ENCODE data around the gene EMC10.

EMC10 gene

DNA sequence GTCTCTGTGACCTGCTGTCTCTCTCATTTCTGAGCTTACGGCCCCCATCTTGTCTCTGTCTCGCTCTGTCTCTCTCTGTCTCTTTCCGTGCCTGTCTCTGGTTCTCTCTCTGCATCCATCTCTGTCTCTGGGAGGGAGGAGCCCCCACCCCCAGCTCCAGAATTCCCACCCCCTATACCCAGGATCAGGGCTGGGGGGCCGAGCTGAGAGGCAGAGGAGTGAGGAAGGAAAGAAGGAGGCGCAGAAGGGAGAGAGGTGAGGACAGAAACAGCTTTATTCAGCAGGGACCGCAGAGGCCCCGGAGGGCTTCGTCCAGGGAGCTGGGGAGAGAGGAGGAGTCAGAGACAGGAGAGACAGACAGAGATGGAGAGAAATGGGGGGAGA, 20.7 kb downstream of the EMC10 start:
- peaks cover 5% of the 10 kb centered on the region for H3K4me1 Mint-ChIP-seq
- no peaks in the 10 kb centered on the region for H3K9me3 Mint-ChIP-seq
- H3K36me3 Mint-ChIP-seq (ENCODE audit: insufficient read depth), result peaks cover 3% of the 10 kb centered on the region
- no peak for ATAC-seq (replicated peaks; ENCODE audit: extremely low read depth, poor library complexity, severe bottlenecking)
- no peak for DNase-seq (ENCODE audit: low spot score in 2 of 2)
- H3K27me3 Mint-ChIP-seq, result no peaks in the 10 kb centered on the region
- no peak overlapping the region for H3K4me3 Mint-ChIP-seq
- no peak overlapping the region for H3K27ac Mint-ChIP-seq (ENCODE audit: low read depth)

DNA sequence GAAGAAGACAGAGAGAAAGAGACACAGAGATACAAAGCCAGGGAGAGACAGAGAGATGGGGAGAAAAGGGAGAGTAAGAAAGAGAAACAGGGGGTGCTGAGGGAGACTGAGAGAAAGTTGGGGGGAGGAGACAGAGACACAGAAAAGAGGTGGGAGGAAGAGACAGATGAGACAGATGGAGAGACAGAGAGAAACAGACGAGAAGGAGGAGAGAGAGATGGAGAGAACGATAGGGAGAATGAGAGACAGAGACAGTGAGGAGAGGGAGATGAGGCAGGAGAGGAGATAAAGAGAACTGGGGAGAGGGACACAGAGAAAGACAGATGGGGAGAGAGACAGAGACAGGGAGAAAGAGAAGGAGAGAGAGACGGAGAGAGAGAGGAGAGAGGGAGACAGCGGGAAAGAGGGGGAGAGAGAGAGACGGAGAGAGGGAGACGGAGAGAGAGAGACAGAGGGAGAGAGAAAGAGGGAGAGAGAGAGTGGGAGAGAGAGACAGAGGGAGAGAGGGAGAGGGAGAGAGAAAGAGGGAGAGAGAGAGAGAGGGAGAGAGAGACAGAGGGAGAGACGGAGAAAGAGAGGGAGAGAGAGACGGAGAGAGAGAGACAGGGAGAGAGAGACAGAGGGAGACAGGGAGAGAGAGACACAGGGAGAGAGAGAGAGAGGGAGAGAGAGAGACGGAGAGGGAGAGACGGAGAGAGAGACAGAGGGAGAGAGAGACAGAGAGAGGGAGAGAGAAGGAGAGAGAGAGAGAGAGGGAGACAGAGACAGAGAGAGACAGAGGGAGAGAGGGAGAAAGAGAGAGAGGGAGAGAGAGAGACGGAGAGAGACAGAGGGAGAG, 22.1 kb downstream of the EMC10 start:
- no peak overlapping the region for H3K27ac Mint-ChIP-seq (ENCODE audit: low read depth)
- DNase-seq (ENCODE audit: low spot score in 2 of 2) (no peak), ATAC-seq (replicated peaks; ENCODE audit: extremely low read depth, poor library complexity, severe bottlenecking) (no peak)
- H3K4me1 Mint-ChIP-seq, result no peaks in the 10 kb centered on the region
- H3K27me3 Mint-ChIP-seq, result no peaks in the 10 kb centered on the region
- no peaks in the 10 kb centered on the region for H3K9me3 Mint-ChIP-seq
- H3K4me3 Mint-ChIP-seq, result no peak overlapping the region
- peaks cover 3% of the 10 kb centered on the region for H3K36me3 Mint-ChIP-seq (ENCODE audit: insufficient read depth)

DNA sequence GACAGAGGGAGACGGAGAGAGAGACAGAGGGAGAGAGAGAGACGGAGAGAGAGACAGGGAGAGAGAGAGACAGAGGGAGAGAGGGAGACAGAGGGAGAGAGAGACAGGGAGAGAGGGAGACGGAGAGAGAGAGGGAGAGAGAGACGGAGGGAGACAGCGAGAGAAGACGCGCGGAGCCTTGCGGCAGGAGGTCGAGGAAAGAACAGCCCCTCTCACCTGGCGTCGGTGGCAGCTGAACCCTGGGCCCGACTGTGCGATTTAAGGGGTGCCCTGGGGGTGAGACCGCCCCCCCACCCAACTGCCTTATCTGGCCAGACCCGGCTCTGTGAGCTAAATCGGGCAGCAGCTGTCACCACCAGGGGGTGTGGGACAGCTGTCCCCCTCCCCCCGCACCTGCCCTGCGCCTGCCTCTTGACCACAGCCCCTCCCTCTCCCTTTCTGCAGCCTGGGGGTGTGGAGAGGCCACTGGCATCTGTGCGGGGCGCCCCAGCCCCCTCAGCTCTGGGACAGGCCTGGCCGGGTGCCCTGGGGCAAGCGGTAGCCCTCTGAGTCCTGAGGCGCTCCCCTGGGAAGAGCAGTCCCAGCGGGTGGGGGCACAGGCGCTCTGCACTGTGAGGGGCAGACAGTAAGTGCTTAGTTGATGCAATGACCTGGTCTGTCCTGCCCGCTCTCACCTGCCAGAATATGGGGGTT, 23.9 kb downstream of the EMC10 start:
- no peak overlapping the region for H3K4me3 Mint-ChIP-seq
- no peak for DNase-seq (ENCODE audit: low spot score in 2 of 2)
- H3K9me3 Mint-ChIP-seq, result no peaks in the 10 kb centered on the region
- no peaks in the 10 kb centered on the region for H3K4me1 Mint-ChIP-seq
- no peak overlapping the region for H3K27ac Mint-ChIP-seq (ENCODE audit: low read depth)
- ATAC-seq (replicated peaks; ENCODE audit: extremely low read depth, poor library complexity, severe bottlenecking), result no peak
- H3K36me3 Mint-ChIP-seq (ENCODE audit: insufficient read depth), result peaks cover 3% of the 10 kb centered on the region
- no peaks in the 10 kb centered on the region for H3K27me3 Mint-ChIP-seq

DNA sequence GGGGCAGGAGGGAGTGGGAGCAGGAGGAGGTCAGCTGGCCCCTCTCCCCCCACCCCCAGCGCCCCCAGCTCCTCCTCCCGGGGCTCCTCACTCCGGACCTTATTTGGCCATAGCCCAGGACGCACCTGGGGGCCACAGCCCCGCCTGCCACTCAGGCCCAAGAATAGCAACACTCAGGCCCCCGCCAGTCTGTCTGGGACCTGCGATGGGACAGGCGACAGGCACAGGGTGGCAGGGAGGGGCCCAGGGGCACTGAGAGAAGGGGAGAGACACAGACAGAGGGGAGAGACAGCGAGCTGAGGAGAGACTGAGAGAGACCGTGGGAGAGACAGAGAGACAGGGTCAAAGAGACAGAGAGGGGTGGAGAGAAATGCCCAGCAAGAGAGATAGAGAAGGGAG, 24.4 kb downstream of the EMC10 start:
- H3K4me1 Mint-ChIP-seq, result no peaks in the 10 kb centered on the region
- ATAC-seq (replicated peaks; ENCODE audit: extremely low read depth, poor library complexity, severe bottlenecking), result no peak

DNA sequence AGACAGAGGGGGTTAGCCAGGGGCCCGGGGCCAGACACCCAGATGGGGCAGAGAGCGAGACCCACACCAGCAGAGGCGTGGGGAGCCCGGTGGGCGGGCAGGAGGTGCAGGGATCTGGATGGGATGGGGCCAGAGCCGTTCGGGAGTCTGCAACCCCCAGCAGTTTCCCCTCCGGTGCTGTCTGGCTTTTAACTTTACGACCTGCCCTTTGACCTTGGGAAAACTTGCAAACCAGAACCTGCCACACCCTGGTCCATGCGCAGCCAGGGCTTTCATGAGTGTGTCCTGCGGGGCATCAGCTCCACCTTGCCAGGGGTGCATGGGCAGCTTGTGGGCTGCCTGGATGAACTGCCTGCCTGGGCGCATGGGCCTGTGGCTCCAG, 24.9 kb downstream of the EMC10 start:
- Mint-ChIP-seq H3K27ac (ENCODE audit: low read depth) (no peak overlapping the region), H3K4me3 (no peak overlapping the region), H3K9me3 (no peaks in the 10 kb centered on the region), H3K4me1 (no peaks in the 10 kb centered on the region), H3K27me3 (no peaks in the 10 kb centered on the region), H3K36me3 (ENCODE audit: insufficient read depth) (peaks cover 1% of the 10 kb centered on the region)
- DNase-seq (ENCODE audit: low spot score in 2 of 2) (no peak), ATAC-seq (replicated peaks; ENCODE audit: extremely low read depth, poor library complexity, severe bottlenecking) (no peak)

More for the DNA sequence above, 24.4 kb downstream of the EMC10 start:
- Mint-ChIP-seq H3K27ac (ENCODE audit: low read depth) (no peak overlapping the region), H3K36me3 (ENCODE audit: insufficient read depth) (peaks cover 3% of the 10 kb centered on the region), H3K4me3 (no peak overlapping the region), H3K27me3 (no peaks in the 10 kb centered on the region), H3K9me3 (no peaks in the 10 kb centered on the region)
- no peak for DNase-seq (ENCODE audit: low spot score in 2 of 2)

DNA sequence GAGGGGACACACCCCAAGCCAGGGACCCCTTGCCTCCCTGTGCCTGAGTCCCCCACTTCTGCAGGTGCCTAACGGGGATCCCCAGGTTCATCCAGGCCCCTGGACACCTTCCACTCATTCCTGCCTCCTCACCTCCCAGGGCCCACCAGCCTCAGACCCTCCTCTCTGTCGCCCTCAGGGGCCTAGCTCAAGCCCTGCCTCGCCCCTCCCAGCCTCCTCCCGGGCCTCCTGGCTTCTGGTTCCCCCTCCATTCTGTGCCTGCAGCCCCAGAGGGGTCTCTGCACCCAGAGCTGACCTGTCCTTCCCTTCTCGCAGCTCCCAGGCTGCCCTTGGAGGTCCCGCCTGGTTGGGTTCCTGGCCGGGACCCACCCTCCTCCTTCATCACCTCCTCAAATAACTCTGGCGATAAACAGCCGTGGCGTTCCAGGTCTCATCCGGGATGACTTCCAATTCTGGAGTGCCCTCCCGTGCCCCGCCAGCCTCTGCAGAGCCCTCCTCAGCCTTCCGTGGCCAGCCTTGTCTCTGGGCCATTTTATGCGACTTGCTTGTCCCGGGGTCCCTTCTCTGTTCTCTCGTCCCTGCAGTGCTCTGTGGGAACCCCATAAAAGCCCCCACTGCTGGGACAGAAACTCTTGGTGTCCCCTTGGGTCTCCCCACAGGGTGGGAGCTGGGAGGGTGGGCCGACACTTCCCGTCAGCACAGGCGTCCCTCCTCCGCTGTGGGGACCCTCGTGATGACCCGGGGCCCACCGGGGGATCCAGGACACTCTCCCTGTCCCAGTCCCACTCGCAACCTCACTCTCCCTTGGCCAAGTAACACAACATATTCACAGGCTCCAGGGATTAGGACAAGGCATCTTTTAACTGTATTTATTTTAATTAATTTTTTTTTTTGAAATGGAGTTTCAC, 25.5 kb downstream of the EMC10 start:
- DNase-seq (ENCODE audit: low spot score in 2 of 2) (no peak), ATAC-seq (replicated peaks; ENCODE audit: extremely low read depth, poor library complexity, severe bottlenecking) (no peak)
- no peaks in the 10 kb centered on the region for H3K4me1 Mint-ChIP-seq
- H3K36me3 Mint-ChIP-seq (ENCODE audit: insufficient read depth), result peaks cover 1% of the 10 kb centered on the region
- H3K27me3 Mint-ChIP-seq, result no peaks in the 10 kb centered on the region
- H3K27ac Mint-ChIP-seq (ENCODE audit: low read depth), result peak overlapping the region; percentile 65
- H3K9me3 Mint-ChIP-seq, result no peaks in the 10 kb centered on the region
- no peak overlapping the region for H3K4me3 Mint-ChIP-seq

DNA sequence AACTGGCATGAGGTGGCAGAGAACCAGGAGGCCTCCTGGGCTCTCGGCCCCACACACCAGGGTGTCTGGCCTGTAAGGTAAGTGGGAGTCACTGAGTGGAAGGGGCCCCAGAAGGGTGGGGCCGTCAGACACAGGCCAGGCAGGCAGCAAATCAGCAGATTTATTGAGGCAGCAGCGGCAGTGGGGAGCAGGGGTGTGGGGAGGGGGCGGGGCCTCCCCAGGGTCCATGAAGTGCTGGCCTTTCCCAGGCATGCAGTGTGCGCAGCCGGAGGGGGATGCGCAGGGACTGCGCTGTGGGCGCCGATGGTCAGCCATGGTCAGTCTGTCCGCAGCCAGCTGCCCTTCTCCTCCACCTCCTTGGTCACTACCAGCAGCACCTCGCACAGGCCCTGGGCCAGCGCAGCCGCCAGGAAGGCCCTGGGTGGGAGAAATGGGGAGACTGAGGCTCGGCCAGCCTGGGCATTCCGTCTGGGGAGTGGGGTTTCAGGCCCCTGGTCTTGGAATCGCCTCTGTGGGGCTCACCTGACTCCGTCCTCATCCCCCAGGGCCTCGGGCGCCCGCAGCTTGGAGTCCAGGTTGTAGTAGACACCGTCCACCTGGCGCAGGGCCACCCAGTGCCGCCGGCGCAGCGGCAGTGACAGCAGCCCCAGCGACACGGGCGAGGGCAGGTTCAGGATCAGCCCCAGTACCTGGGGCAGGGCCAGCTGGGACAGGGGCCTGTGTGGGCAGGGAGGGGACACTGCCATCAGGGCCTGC, 29.7 kb downstream of the EMC10 start:
- no peak overlapping the region for H3K27ac Mint-ChIP-seq (ENCODE audit: low read depth)
- ATAC-seq (replicated peaks; ENCODE audit: extremely low read depth, poor library complexity, severe bottlenecking) (no peak), DNase-seq (ENCODE audit: low spot score in 2 of 2) (no peak)
- peaks cover 30% of the 10 kb centered on the region for H3K4me1 Mint-ChIP-seq
- no peaks in the 10 kb centered on the region for H3K9me3 Mint-ChIP-seq
- H3K4me3 Mint-ChIP-seq, result no peak overlapping the region
- no peaks in the 10 kb centered on the region for H3K27me3 Mint-ChIP-seq
- H3K36me3 Mint-ChIP-seq (ENCODE audit: insufficient read depth), result peaks cover 1% of the 10 kb centered on the region

DNA sequence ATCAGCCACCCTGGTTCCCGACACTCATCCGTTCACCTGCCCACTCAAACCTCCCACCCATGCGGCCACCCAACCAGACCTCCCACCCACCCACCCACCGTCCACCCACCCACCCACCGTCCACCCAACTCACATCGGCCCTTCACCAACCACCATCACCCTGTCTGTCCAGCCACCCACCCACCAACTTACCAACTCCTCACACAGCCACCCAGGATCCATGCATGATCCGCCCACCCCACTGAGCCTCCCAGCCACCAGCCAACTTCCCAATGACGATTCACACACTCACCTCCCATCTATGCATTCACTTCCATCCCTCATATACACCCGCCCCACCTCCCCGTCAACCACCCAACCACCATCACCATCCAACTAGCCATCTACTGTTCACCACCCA, 30.4 kb downstream of the EMC10 start:
- no peak for DNase-seq (ENCODE audit: low spot score in 2 of 2)
- H3K36me3 Mint-ChIP-seq (ENCODE audit: insufficient read depth), result peaks cover 6% of the 10 kb centered on the region
- no peaks in the 10 kb centered on the region for H3K27me3 Mint-ChIP-seq
- H3K4me3 Mint-ChIP-seq, result no peak overlapping the region
- H3K9me3 Mint-ChIP-seq, result no peaks in the 10 kb centered on the region
- H3K4me1 Mint-ChIP-seq, result peaks cover 37% of the 10 kb centered on the region
- no peak for ATAC-seq (replicated peaks; ENCODE audit: extremely low read depth, poor library complexity, severe bottlenecking)
- H3K27ac Mint-ChIP-seq (ENCODE audit: low read depth), result peak overlapping the region; percentile 53

DNA sequence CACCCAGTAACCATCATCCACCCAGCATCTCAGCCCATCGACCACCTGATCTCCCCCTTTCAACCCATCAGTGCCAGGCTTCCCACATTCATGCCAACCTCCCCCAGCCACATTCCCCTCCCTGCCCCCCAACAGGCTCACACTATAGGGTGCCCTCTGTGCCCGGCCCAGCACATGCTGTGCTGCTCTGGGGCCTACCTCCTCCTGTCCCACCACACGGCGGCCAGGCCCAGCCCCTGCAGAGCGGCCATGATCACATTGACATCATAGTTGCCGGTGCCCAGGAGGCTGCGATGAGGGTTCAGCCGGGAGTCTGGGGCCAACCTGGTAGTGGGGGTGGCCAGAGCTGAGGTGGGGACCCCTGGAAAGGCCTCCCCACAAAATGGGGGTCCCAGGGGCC, 31.1 kb downstream of the EMC10 start:
- ATAC-seq (replicated peaks; ENCODE audit: extremely low read depth, poor library complexity, severe bottlenecking) (no peak), DNase-seq (ENCODE audit: low spot score in 2 of 2) (no peak)
- Mint-ChIP-seq H3K9me3 (no peaks in the 10 kb centered on the region), H3K4me3 (no peak overlapping the region), H3K27me3 (no peaks in the 10 kb centered on the region), H3K27ac (ENCODE audit: low read depth) (peak overlapping the region; percentile 53), H3K4me1 (peaks cover 40% of the 10 kb centered on the region), H3K36me3 (ENCODE audit: insufficient read depth) (peaks cover 7% of the 10 kb centered on the region)

DNA sequence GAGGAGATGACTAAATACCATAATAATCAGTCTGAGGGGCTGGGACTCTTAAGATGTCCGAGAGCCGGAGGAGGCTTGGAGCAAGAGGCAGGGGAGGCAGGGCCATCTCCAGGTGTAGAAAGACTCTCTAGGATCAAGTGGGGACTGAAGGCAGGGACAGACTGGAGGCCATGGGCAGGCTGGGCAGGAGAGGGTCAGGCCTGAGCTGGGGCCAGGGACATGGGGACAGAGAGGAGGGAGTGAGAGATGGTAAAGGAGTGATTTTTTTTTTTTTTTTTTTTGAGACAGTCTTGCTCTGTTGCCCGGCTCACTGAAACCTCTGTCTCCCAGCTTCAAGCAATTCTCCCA, 32.5 kb downstream of the EMC10 start:
- Mint-ChIP-seq H3K9me3 (no peaks in the 10 kb centered on the region), H3K4me1 (peaks cover 40% of the 10 kb centered on the region), H3K27ac (ENCODE audit: low read depth) (peak overlapping the region; percentile 73), H3K27me3 (no peaks in the 10 kb centered on the region), H3K36me3 (ENCODE audit: insufficient read depth) (peaks cover 10% of the 10 kb centered on the region), H3K4me3 (peak overlapping the region; percentile 77)
- ATAC-seq (replicated peaks; ENCODE audit: extremely low read depth, poor library complexity, severe bottlenecking) (no peak), DNase-seq (ENCODE audit: low spot score in 2 of 2) (no peak)

DNA sequence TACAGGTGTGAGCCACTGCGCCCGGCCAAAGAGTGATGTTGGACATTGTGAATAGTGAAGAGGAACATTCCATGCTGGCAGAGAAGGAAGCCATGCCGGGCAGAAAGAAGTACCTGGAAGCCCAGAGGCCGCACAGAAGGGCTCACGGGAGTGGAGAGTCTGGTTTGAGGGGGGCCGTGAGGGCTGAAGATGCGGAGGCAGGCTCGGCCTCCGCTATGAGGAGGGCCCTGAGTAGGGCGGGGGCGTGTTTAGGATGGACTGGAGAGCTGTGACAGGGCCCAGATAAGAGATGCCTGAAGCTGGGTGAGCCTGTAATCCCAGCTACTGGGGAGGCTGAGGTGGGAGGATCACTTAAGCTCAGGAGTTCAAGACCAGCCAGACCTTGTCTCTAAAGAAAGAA, 33.1 kb downstream of the EMC10 start:
- Mint-ChIP-seq H3K9me3 (no peaks in the 10 kb centered on the region), H3K36me3 (ENCODE audit: insufficient read depth) (peaks cover 10% of the 10 kb centered on the region), H3K27me3 (no peaks in the 10 kb centered on the region), H3K27ac (ENCODE audit: low read depth) (no peak overlapping the region), H3K4me1 (peaks cover 40% of the 10 kb centered on the region), H3K4me3 (peak overlapping the region; percentile 77)
- DNase-seq (ENCODE audit: low spot score in 2 of 2) (no peak), ATAC-seq (replicated peaks; ENCODE audit: extremely low read depth, poor library complexity, severe bottlenecking) (no peak)

DNA sequence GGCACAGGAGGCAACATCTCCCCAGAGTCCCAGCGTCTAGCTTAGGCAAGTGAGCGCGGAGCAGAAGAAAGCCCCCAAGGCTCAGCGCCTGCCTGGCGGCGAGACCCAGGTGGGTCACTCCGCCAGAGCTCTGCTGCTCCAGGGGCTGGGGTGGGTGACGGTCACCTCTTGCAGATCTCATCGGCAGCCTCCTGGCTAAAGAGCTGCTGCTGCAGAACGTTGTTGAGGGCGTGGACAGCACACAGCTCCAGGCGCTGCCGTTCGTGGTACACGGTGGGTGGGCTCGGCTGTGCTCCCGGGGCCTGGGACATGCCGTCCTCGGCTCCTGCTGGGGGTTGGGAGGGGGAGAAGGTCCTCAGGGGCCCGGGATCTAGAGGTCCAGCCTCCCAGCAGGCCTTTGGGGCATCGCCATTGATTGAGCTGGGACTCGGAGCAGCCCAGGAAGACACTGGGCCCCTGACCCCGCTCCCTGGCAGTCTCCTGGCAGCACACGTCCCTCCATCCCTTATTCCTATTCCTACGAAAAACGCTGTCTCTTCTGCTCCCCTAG, 33.9 kb downstream of the EMC10 start:
- peaks cover 40% of the 10 kb centered on the region for H3K4me1 Mint-ChIP-seq
- H3K9me3 Mint-ChIP-seq, result no peaks in the 10 kb centered on the region
- peak overlapping the region; percentile 96 for H3K27ac Mint-ChIP-seq (ENCODE audit: low read depth)
- peak overlapping the region; percentile 77 for H3K4me3 Mint-ChIP-seq
- ATAC-seq (replicated peaks; ENCODE audit: extremely low read depth, poor library complexity, severe bottlenecking) (no peak), DNase-seq (ENCODE audit: low spot score in 2 of 2) (no peak)
- H3K36me3 Mint-ChIP-seq (ENCODE audit: insufficient read depth), result peaks cover 10% of the 10 kb centered on the region
- no peaks in the 10 kb centered on the region for H3K27me3 Mint-ChIP-seq
